Activated naive CD4-positive, alpha-beta T cell treated with anti-CD3 and anti-CD28 coated beads, Interleukin-2, amount 50 U/mL, for 16 hours (primary cell): ENCODE results near the gene CDCA8.
"Not testable (repeated sequence)": the region's sequence is repeated elsewhere in the genome, so short reads cannot be mapped to it uniquely, and the experiment has no call there.

Source experiments
- DNase-seq: peaks from one replicate; pipeline ENCODE4 v3.0.0-alpha.2; 2020

CDCA8 gene

GRCh38 chr1:37718181-37718900 is 26.0 kb downstream of the CDCA8 start:
- no peak for DNase-seq

GRCh38 chr1:37718901-37719571 is 26.7 kb downstream of the CDCA8 start:
- no peak for DNase-seq

GRCh38 chr1:37719572-37720195 is 27.4 kb downstream of the CDCA8 start:
- DNase-seq = no peak

GRCh38 chr1:37720231-37721130 is 28.2 kb downstream of the CDCA8 start:
- DNase-seq = no peak

GRCh38 chr1:37721565-37721964 is 29.2 kb downstream of the CDCA8 start:
- DNase-seq = no peak

GRCh38 chr1:37722181-37723071 is 30.1 kb downstream of the CDCA8 start:
- DNase-seq = no peak

GRCh38 chr1:37723072-37723389 is 30.7 kb downstream of the CDCA8 start:
- DNase-seq = no peak

GRCh38 chr1:37723390-37724078 is 31.2 kb downstream of the CDCA8 start:
- DNase-seq = no peak

GRCh38 chr1:37724575-37724974 is 32.3 kb downstream of the CDCA8 start:
- DNase-seq = no peak

GRCh38 chr1:37725851-37726613 is 33.7 kb downstream of the CDCA8 start:
- DNase-seq = no peak

GRCh38 chr1:37726751-37727585 is 34.7 kb downstream of the CDCA8 start:
- DNase-seq = no peak

- no peak for DNase-seq
Measured at GRCh38 chr1:37728416-37728815, 36.1 kb downstream of the CDCA8 start.

- no peak for DNase-seq
Measured at GRCh38 chr1:37730376-37730775, 38.1 kb downstream of the CDCA8 start.

- DNase-seq = no peak
Measured at GRCh38 chr1:37731312-37732019, 39.1 kb downstream of the CDCA8 start.

GRCh38 chr1:37732111-37732780 is 39.9 kb downstream of the CDCA8 start:
- no peak for DNase-seq

- DNase-seq = no peak
Measured at GRCh38 chr1:37734629-37735591, 42.6 kb downstream of the CDCA8 start.

- not testable (repeated sequence) for DNase-seq
Measured at GRCh38 chr1:37737975-37738374, 45.7 kb downstream of the CDCA8 start.
